Cardiac muscle cell (in vitro differentiated cells and primary cell): ENCODE results near the gene KCNK16. TPM values are rescaled to one million over a fixed set of nuclear protein-coding genes. Genes with fewer than 3 reads are reported as not detected.
"Not testable (repeated sequence)": the region's sequence is repeated elsewhere in the genome, so short reads cannot be mapped to it uniquely, and the experiment has no call there.

Source experiments
- DNase-seq, 2 donors: peaks; one replicate each; pipeline versions ENCODE4 v3.0.0 to v3.0.0-alpha.2; 2010 to 2017; ENCODE audit warnings: low read depth in 1 of 2, low spot score in 1 of 2
- H3K27ac ChIP-seq: fragments of 200-600 bp; sonication (generic); 2 replicates; pipeline ENCODE4 v1.5.1; 2016
- H3K27me3 ChIP-seq: fragments of 200-600 bp; sonication (generic); 2 replicates; pipeline ENCODE4 v1.6.0; 2016; ENCODE audit warnings: control low read depth
- H3K36me3 ChIP-seq: fragments of 200-600 bp; sonication (generic); 2 replicates; pipeline ENCODE4 v1.5.1; 2016; ENCODE audit warnings: control low read depth
- H3K4me1 ChIP-seq: fragments of 200-600 bp; sonication (generic); 2 replicates; pipeline ENCODE4 v1.8.1; 2017; ENCODE audit warnings: low read depth, mild to moderate bottlenecking, mixed run types
- H3K4me3 ChIP-seq: fragments of 200-600 bp; sonication (generic); 2 replicates; pipeline ENCODE4 v1.5.1; 2016; ENCODE audit warnings: mild to moderate bottlenecking
- H3K9me3 ChIP-seq: fragments of 200-600 bp; sonication (generic); 2 replicates; pipeline ENCODE4 v1.5.1; 2017; ENCODE audit warnings: low read depth, mild to moderate bottlenecking, control low read depth
- CTCF ChIP-seq: IDR thresholded peaks from 2 replicates; pipeline ENCODE4 v1.5.1; 2012; ENCODE audit warnings: low read depth, mild to moderate bottlenecking, low read length
- polyA plus RNA-seq: library from polyadenylated mRNA; unstranded; fragments of >200 nt; fragmentation: Nextera tagmentation; extraction: Ambion mirVana; gene quantifications from 2 replicates; pipeline ENCODE4 v1.2.1, GENCODE V29; 2016
- total RNA-seq: library from RNA; depleted of rRNA; stranded (reverse); fragments of >200 nt; gene quantifications from 2 replicates; pipeline ENCODE4 v1.2.3, GENCODE V29; 2016

The KCNK16 gene
- total and polyA plus RNA-seq, 2 experiments from 2014 or later: not detected

GRCh38 chr6:39294133-39294532, 28.4 kb downstream of the KCNK16 start:
- H3K4me1 ChIP-seq: peaks cover 6% of the 10 kb centered on the region
- TF ChIP-seq CTCF: no peak
- H3K9me3 ChIP-seq: no peaks in the 10 kb centered on the region
- H3K27me3 ChIP-seq: no peaks in the 10 kb centered on the region
- DNase-seq: no peak
- H3K36me3 ChIP-seq: no peaks in the 10 kb centered on the region
- no peak overlapping the region for H3K4me3 ChIP-seq
- no peak overlapping the region for H3K27ac ChIP-seq

GRCh38 chr6:39292637-39293036, 29.9 kb downstream of the KCNK16 start:
- DNase-seq: no peak
- Histone ChIP-seq H3K27ac (no peak overlapping the region), H3K27me3 (no peaks in the 10 kb centered on the region), H3K4me1 (peaks cover 6% of the 10 kb centered on the region), H3K9me3 (no peaks in the 10 kb centered on the region), H3K4me3 (no peak overlapping the region), H3K36me3 (no peaks in the 10 kb centered on the region)
- no peak for TF ChIP-seq CTCF

- H3K36me3 ChIP-seq: no peaks in the 10 kb centered on the region
- no peaks in the 10 kb centered on the region for H3K27me3 ChIP-seq
- no peak for DNase-seq
- H3K9me3 ChIP-seq: no peaks in the 10 kb centered on the region
- no peaks in the 10 kb centered on the region for H3K4me1 ChIP-seq
- no peak for TF ChIP-seq CTCF
- H3K4me3 ChIP-seq: no peak overlapping the region
- no peak overlapping the region for H3K27ac ChIP-seq
Observed at GRCh38 chr6:39289490-39289889, 33.0 kb downstream of the KCNK16 start.

- Histone ChIP-seq H3K27ac (no peak overlapping the region), H3K36me3 (no peaks in the 10 kb centered on the region), H3K4me1 (no peaks in the 10 kb centered on the region), H3K4me3 (no peak overlapping the region), H3K9me3 (no peaks in the 10 kb centered on the region), H3K27me3 (no peaks in the 10 kb centered on the region)
- DNase-seq: no peak
- no peak for TF ChIP-seq CTCF
Observed at GRCh38 chr6:39287601-39288000, 34.9 kb downstream of the KCNK16 start.

- H3K9me3 ChIP-seq, H3K4me1 ChIP-seq, H3K27ac ChIP-seq, H3K36me3 ChIP-seq, H3K4me3 ChIP-seq, H3K27me3 ChIP-seq, DNase-seq: not testable (repeated sequence)
Observed at GRCh38 chr6:39286596-39286995, 35.9 kb downstream of the KCNK16 start.

GRCh38 chr6:39282774-39283173, 39.7 kb downstream of the KCNK16 start:
- Histone ChIP-seq H3K9me3 (no peaks in the 10 kb centered on the region), H3K36me3 (no peaks in the 10 kb centered on the region), H3K4me3 (no peak overlapping the region), H3K27me3 (peaks cover 10% of the 10 kb centered on the region), H3K4me1 (no peaks in the 10 kb centered on the region), H3K27ac (no peak overlapping the region)
- DNase-seq: no peak
- no peak for TF ChIP-seq CTCF
